ENCODE results near the gene BCL2.

The BCL2 gene

GRCh38 chr18:63284827-63285733, 34.5 kb downstream of the BCL2 start:
- no peak for DNase-seq

GRCh38 chr18:63284173-63284799, 35.3 kb downstream of the BCL2 start:
- no peak for DNase-seq

GRCh38 chr18:63283305-63284094, 36.1 kb downstream of the BCL2 start:
- DNase-seq = no peak

GRCh38 chr18:63282793-63283192, 36.8 kb downstream of the BCL2 start:
- no peak for DNase-seq

GRCh38 chr18:63273222-63273927, 46.2 kb downstream of the BCL2 start:
- no peak for DNase-seq

GRCh38 chr18:63272638-63273037, 46.9 kb downstream of the BCL2 start:
- no peak for DNase-seq

- DNase-seq = no peak
Observed at GRCh38 chr18:63271881-63272299, 47.7 kb downstream of the BCL2 start.

GRCh38 chr18:63271148-63271547, 48.4 kb downstream of the BCL2 start:
- no peak for DNase-seq

GRCh38 chr18:63267975-63268721, 51.4 kb downstream of the BCL2 start:
- DNase-seq = no peak

GRCh38 chr18:63266888-63267790, 52.4 kb downstream of the BCL2 start:
- no peak for DNase-seq

- no peak for DNase-seq
Observed at GRCh38 chr18:63265326-63265725, 54.2 kb downstream of the BCL2 start.

- DNase-seq = no peak
Observed at GRCh38 chr18:63264871-63265270, 54.7 kb downstream of the BCL2 start.

GRCh38 chr18:63263444-63263843, 56.1 kb downstream of the BCL2 start:
- DNase-seq = no peak

- DNase-seq = no peak
Observed at GRCh38 chr18:63262369-63263335, 56.9 kb downstream of the BCL2 start.

GRCh38 chr18:63261029-63261428, 58.5 kb downstream of the BCL2 start:
- DNase-seq = no peak

GRCh38 chr18:63260380-63260754, 59.2 kb downstream of the BCL2 start:
- no peak for DNase-seq

GRCh38 chr18:63259567-63260379, 59.8 kb downstream of the BCL2 start:
- no peak for DNase-seq

GRCh38 chr18:63258749-63259566, 60.6 kb downstream of the BCL2 start:
- no peak for DNase-seq
